ENCODE measurements around the gene RAB21. TPM values are rescaled to one million over a fixed set of nuclear protein-coding genes. Genes with fewer than 3 reads are reported as not detected.

The RAB21 gene
- total and polyA plus RNA-seq, 2 of the 4 experiments (the other 2 are of a cell fraction), result 13.8 to 15.0 TPM

- no CpG with 5 or more reads among the region's 3 CpGs for WGBS, 2 experiments (ENCODE audit: extremely low coverage in 2 of 2, insufficient read length in 1 of 2)
- TF ChIP-seq POLR2A (IDR thresholded peaks at IDR 0.05; ENCODE audit: low read depth, low read length) (no peak), CHD1 (IDR thresholded peaks at IDR 0.05; ENCODE audit: low read depth, low read length) (no peak), RAD21 (IDR thresholded peaks at IDR 0.05; ENCODE audit: low read length) (peak; percentile 68), BHLHE40 (IDR thresholded peaks at IDR 0.05; ENCODE audit: low read depth, low read length) (no peak), CEBPB (IDR thresholded peaks at IDR 0.05; ENCODE audit: low read depth, low read length) (no peak), MAFK (IDR thresholded peaks at IDR 0.05; ENCODE audit: low read depth, low read length) (no peak), SMC3 (IDR thresholded peaks at IDR 0.05; ENCODE audit: low read depth, low read length) (peak; percentile 81)
- TF ChIP-seq, protein P1, sequence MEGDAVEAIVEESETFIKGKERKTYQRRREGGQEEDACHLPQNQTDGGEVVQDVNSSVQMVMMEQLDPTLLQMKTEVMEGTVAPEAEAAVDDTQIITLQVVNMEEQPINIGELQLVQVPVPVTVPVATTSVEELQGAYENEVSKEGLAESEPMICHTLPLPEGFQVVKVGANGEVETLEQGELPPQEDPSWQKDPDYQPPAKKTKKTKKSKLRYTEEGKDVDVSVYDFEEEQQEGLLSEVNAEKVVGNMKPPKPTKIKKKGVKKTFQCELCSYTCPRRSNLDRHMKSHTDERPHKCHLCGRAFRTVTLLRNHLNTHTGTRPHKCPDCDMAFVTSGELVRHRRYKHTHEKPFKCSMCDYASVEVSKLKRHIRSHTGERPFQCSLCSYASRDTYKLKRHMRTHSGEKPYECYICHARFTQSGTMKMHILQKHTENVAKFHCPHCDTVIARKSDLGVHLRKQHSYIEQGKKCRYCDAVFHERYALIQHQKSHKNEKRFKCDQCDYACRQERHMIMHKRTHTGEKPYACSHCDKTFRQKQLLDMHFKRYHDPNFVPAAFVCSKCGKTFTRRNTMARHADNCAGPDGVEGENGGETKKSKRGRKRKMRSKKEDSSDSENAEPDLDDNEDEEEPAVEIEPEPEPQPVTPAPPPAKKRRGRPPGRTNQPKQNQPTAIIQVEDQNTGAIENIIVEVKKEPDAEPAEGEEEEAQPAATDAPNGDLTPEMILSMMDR (conservative IDR thresholded peaks at IDR 0.05; ENCODE audit: low read depth, low read length), result peak; percentile 76
- TF ChIP-seq, protein P2, sequence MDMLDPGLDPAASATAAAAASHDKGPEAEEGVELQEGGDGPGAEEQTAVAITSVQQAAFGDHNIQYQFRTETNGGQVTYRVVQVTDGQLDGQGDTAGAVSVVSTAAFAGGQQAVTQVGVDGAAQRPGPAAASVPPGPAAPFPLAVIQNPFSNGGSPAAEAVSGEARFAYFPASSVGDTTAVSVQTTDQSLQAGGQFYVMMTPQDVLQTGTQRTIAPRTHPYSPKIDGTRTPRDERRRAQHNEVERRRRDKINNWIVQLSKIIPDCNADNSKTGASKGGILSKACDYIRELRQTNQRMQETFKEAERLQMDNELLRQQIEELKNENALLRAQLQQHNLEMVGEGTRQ (IDR thresholded peaks at IDR 0.05; ENCODE audit: low read depth, low read length), result no peak
- no peak overlapping the region for H4K91ac ChIP-seq (ENCODE audit: insufficient read depth, low read depth, low read length)
- H2BK120ac ChIP-seq (ENCODE audit: low read depth, low read length), result no peak overlapping the region
- no peaks in the 10 kb centered on the region for H3K9me3 ChIP-seq (ENCODE audit: control insufficient read depth, insufficient read depth, low read length)
- no peaks in the 10 kb centered on the region for H3K4me1 ChIP-seq (ENCODE audit: control insufficient read depth, insufficient read depth, low read length)
- peaks cover 12% of the 10 kb centered on the region in 2 experiments; a peak in 2 of 4 replicates for H3K79me1 ChIP-seq (ENCODE audit: low read depth in 1 of 2, low read length in 2 of 2)
- no peak overlapping the region for H3K4ac ChIP-seq (ENCODE audit: low read depth, low read length)
- ChIA-PET POLR2A (ENCODE audit: unreplicated experiment) (no interaction called here), CTCF (interaction anchor here (0.6 to 1.9 kb wide), 18 partner anchors 9 to 519 kb away, joined by 3 to 9 read pairs (median 3); partner anchors contain the start of gene TPH2)
- ATAC-seq (ENCODE audit: low read depth) (peak; percentile 75), DNase-seq (peak; percentile 50)
- intact Hi-C loops (cut with micrococcal nuclease) (loop anchor here (1.0 to 10.0 kb wide), 4 partner anchors 66 to 504 kb away; partner anchors contain the start of gene TPH2), dilution Hi-C loops (cut with HindIII; ENCODE audit: low sequenced_read_pairs, unreplicated experiment) (no loop called here), in situ Hi-C loops (cut with MboI; ENCODE audit: low sequenced_read_pairs) (no loop called here)
- H3K14ac ChIP-seq (replicated peaks; ENCODE audit: low read depth, low read length), result no peak overlapping the region
- no peaks in the 10 kb centered on the region for H3K27me3 ChIP-seq (ENCODE audit: control insufficient read depth, insufficient read depth, low read length)
- H2AK9ac ChIP-seq (replicated peaks; ENCODE audit: low read depth, low read length, poor library complexity), result no peak overlapping the region
- H2BK20ac ChIP-seq (ENCODE audit: low read depth, low read length), result no peak overlapping the region
- H3K23ac ChIP-seq (ENCODE audit: low read depth, low read length), result no peak overlapping the region
- no peak overlapping the region for H3K4me3 ChIP-seq (ENCODE audit: insufficient read depth, low read depth, low read length)
- H3K56ac ChIP-seq (ENCODE audit: extremely low read depth, insufficient read depth, low read length), result no peak overlapping the region
- H3K4me2 ChIP-seq (ENCODE audit: low read depth, low read length), result no peak overlapping the region
- no TSS peak for BruUV-seq (replicated peaks)
- no peak overlapping the region for H3K9ac ChIP-seq (ENCODE audit: low read depth, low read length)
- no peaks in the 10 kb centered on the region for H3K9me1 ChIP-seq (ENCODE audit: insufficient read depth, low read length)
- no peaks in the 10 kb centered on the region for H4K20me1 ChIP-seq (ENCODE audit: insufficient read depth, low read length)
- H2AFZ ChIP-seq (replicated peaks; ENCODE audit: low read length, poor library complexity), result no peak overlapping the region
- no peak overlapping the region for H2AK5ac ChIP-seq (ENCODE audit: low read depth, low read length)
- H3K18ac ChIP-seq (ENCODE audit: low read depth, low read length), result no peak overlapping the region
- no peak overlapping the region for H4K5ac ChIP-seq (ENCODE audit: low read depth, low read length)
- peaks cover 5% of the 10 kb centered on the region for H3K36me3 ChIP-seq (ENCODE audit: control insufficient read depth, insufficient read depth, low read length)
- H2BK5ac ChIP-seq (ENCODE audit: low read depth, low read length, poor library complexity, severe bottlenecking), result no peak overlapping the region
- no peak overlapping the region for H4K8ac ChIP-seq (ENCODE audit: low read depth in 2 of 2, low read length in 2 of 2)
- H3K27ac ChIP-seq (ENCODE audit: insufficient read depth, low read length), result no peak overlapping the region
- H2BK15ac ChIP-seq (ENCODE audit: low read depth, low read length), result no peak overlapping the region
These were observed 25.7 kb downstream of the RAB21 start for GRCh38 chr12:71780237-71780822.

Data from IMR-90 (cell line).